ENCODE measurements around the gene TMEM135.
"Not testable (repeated sequence)": the region's sequence is repeated elsewhere in the genome, so short reads cannot be mapped to it uniquely, and the experiment has no call there.

TMEM135 gene

GRCh38 chr11:87143641-87144040 lies 105.9 kb downstream of the TMEM135 start:
- DNase-seq, result no peak

- DNase-seq, result no peak
Measured at GRCh38 chr11:87144252-87144651, 106.5 kb downstream of the TMEM135 start.

GRCh38 chr11:87148749-87149148 lies 111.0 kb downstream of the TMEM135 start:
- DNase-seq, result no peak

GRCh38 chr11:87149782-87150181 lies 112.0 kb downstream of the TMEM135 start:
- not testable (repeated sequence) for DNase-seq

- no peak for DNase-seq
Measured at GRCh38 chr11:87150936-87151335, 113.2 kb downstream of the TMEM135 start.

- no peak for DNase-seq
Measured at GRCh38 chr11:87154246-87154645, 116.5 kb downstream of the TMEM135 start.

- no peak for DNase-seq
Measured at GRCh38 chr11:87156970-87157369, 119.2 kb downstream of the TMEM135 start.

GRCh38 chr11:87169076-87169475 lies 131.3 kb downstream of the TMEM135 start:
- not testable (repeated sequence) for DNase-seq

- no peak for DNase-seq
Measured at GRCh38 chr11:87173185-87174039, 135.7 kb downstream of the TMEM135 start.

- no peak for DNase-seq
Measured at GRCh38 chr11:87174870-87175269, 137.1 kb downstream of the TMEM135 start.

GRCh38 chr11:87176044-87176443 lies 138.3 kb downstream of the TMEM135 start:
- DNase-seq, result no peak

- no peak for DNase-seq
Measured at GRCh38 chr11:87179621-87180020, 141.9 kb downstream of the TMEM135 start.

GRCh38 chr11:87180742-87181141 lies 143.0 kb downstream of the TMEM135 start:
- no peak for DNase-seq

GRCh38 chr11:87181143-87181542 lies 143.4 kb downstream of the TMEM135 start:
- no peak for DNase-seq

GRCh38 chr11:87185228-87185627 lies 147.5 kb downstream of the TMEM135 start:
- no peak for DNase-seq

- DNase-seq, result no peak
Measured at GRCh38 chr11:87187076-87187475, 149.3 kb downstream of the TMEM135 start.

GRCh38 chr11:87187930-87188329 lies 150.2 kb downstream of the TMEM135 start:
- DNase-seq, result no peak

GRCh38 chr11:87188396-87188795 lies 150.7 kb downstream of the TMEM135 start:
- not testable (repeated sequence) for DNase-seq

GRCh38 chr11:87188921-87189320 lies 151.2 kb downstream of the TMEM135 start:
- not testable (repeated sequence) for DNase-seq

GRCh38 chr11:87190071-87190470 lies 152.3 kb downstream of the TMEM135 start:
- DNase-seq, result no peak

GRCh38 chr11:87193756-87194470 lies 156.2 kb downstream of the TMEM135 start:
- DNase-seq, result no peak

- DNase-seq, result no peak
Measured at GRCh38 chr11:87194985-87195820, 157.5 kb downstream of the TMEM135 start.

GRCh38 chr11:87198266-87198881 lies 160.6 kb downstream of the TMEM135 start:
- DNase-seq, result no peak

All from bone marrow (tissue), 2 donors.